Memory B cell (primary cell): Measurements from ENCODE around the gene ZNRF2.

Experiments used
- ATAC-seq: fragments of 150-1000 bp; cut with Tn5 transposase; 2 replicates; pipeline ENCODE4 v1.10.0; 2021; ENCODE audit warnings: low read depth, mild to moderate bottlenecking, moderate library complexity
- DNase-seq, 2 donors: peaks; one replicate each; pipeline ENCODE4 v3.0.0; 2022; ENCODE audit warnings: low spot score in 2 of 2
- H3K27ac Mint-ChIP-seq: one replicate; pipeline ENCODE4 v1.8.0; 2022; ENCODE audit warnings: mild to moderate bottlenecking, moderate library complexity, mixed read lengths
- H3K27me3 Mint-ChIP-seq: one replicate; pipeline ENCODE4 v1.8.0; 2022; ENCODE audit warnings: mixed read lengths
- H3K36me3 Mint-ChIP-seq: one replicate; pipeline ENCODE4 v1.8.0; 2022; ENCODE audit warnings: mild to moderate bottlenecking, mixed read lengths
- H3K4me1 Mint-ChIP-seq: one replicate; pipeline ENCODE4 v1.8.0; 2022; ENCODE audit warnings: mixed read lengths
- H3K4me3 Mint-ChIP-seq: one replicate; pipeline ENCODE4 v1.8.0; 2022; ENCODE audit warnings: mild to moderate bottlenecking, moderate library complexity, mixed read lengths
- H3K9me3 Mint-ChIP-seq: one replicate; pipeline ENCODE4 v1.8.0; 2022; ENCODE audit warnings: mixed read lengths

Gene ZNRF2

GRCh38 chr7:30309842-30310435, 25.5 kb downstream of the ZNRF2 start:
- H3K4me1 Mint-ChIP-seq, result peaks cover 52% of the 10 kb centered on the region
- H3K27ac Mint-ChIP-seq, result peak overlapping the region; percentile 59
- DNase-seq (no peak), ATAC-seq (peak; percentile 15)
- no peaks in the 10 kb centered on the region for H3K27me3 Mint-ChIP-seq
- H3K36me3 Mint-ChIP-seq, result peaks cover 3% of the 10 kb centered on the region
- H3K9me3 Mint-ChIP-seq, result no peaks in the 10 kb centered on the region
- H3K4me3 Mint-ChIP-seq, result peak overlapping the region; percentile 9

- peaks cover 3% of the 10 kb centered on the region for H3K36me3 Mint-ChIP-seq
- H3K27ac Mint-ChIP-seq, result no peak overlapping the region
- ATAC-seq (no peak), DNase-seq (no peak)
- no peaks in the 10 kb centered on the region for H3K9me3 Mint-ChIP-seq
- H3K4me1 Mint-ChIP-seq, result peaks cover 51% of the 10 kb centered on the region
- H3K27me3 Mint-ChIP-seq, result no peaks in the 10 kb centered on the region
- H3K4me3 Mint-ChIP-seq, result no peak overlapping the region
Measured at GRCh38 chr7:30310674-30311362, 26.4 kb downstream of the ZNRF2 start.

GRCh38 chr7:30312178-30312577, 27.8 kb downstream of the ZNRF2 start:
- Mint-ChIP-seq H3K36me3 (peaks cover 3% of the 10 kb centered on the region), H3K9me3 (no peaks in the 10 kb centered on the region), H3K27me3 (no peaks in the 10 kb centered on the region), H3K4me3 (no peak overlapping the region), H3K27ac (no peak overlapping the region), H3K4me1 (peaks cover 50% of the 10 kb centered on the region)
- ATAC-seq (no peak), DNase-seq (no peak)

- H3K9me3 Mint-ChIP-seq, result no peaks in the 10 kb centered on the region
- no peak for DNase-seq
- H3K27me3 Mint-ChIP-seq, result no peaks in the 10 kb centered on the region
- H3K4me3 Mint-ChIP-seq, result no peak overlapping the region
- peaks cover 54% of the 10 kb centered on the region for H3K4me1 Mint-ChIP-seq
- ATAC-seq, result no peak
- H3K27ac Mint-ChIP-seq, result peak overlapping the region; percentile 62
- peaks cover 2% of the 10 kb centered on the region for H3K36me3 Mint-ChIP-seq
Measured at GRCh38 chr7:30313348-30313747, 29.0 kb downstream of the ZNRF2 start.

GRCh38 chr7:30313793-30314192, 29.4 kb downstream of the ZNRF2 start:
- Mint-ChIP-seq H3K4me3 (no peak overlapping the region), H3K9me3 (no peaks in the 10 kb centered on the region), H3K36me3 (peaks cover 2% of the 10 kb centered on the region), H3K27me3 (no peaks in the 10 kb centered on the region), H3K27ac (peak overlapping the region; percentile 62), H3K4me1 (peaks cover 57% of the 10 kb centered on the region)
- DNase-seq (no peak), ATAC-seq (peak; percentile 53)

GRCh38 chr7:30315589-30315988, 31.2 kb downstream of the ZNRF2 start:
- Mint-ChIP-seq H3K36me3 (peaks cover 2% of the 10 kb centered on the region), H3K9me3 (no peaks in the 10 kb centered on the region), H3K27me3 (no peaks in the 10 kb centered on the region), H3K27ac (no peak overlapping the region), H3K4me3 (no peak overlapping the region), H3K4me1 (peaks cover 58% of the 10 kb centered on the region)
- DNase-seq (no peak), ATAC-seq (no peak)

GRCh38 chr7:30320392-30320791, 36.0 kb downstream of the ZNRF2 start:
- no peak for ATAC-seq
- H3K27ac Mint-ChIP-seq, result peak overlapping the region; percentile 95
- H3K4me1 Mint-ChIP-seq, result peaks cover 46% of the 10 kb centered on the region
- H3K9me3 Mint-ChIP-seq, result no peaks in the 10 kb centered on the region
- H3K27me3 Mint-ChIP-seq, result no peaks in the 10 kb centered on the region
- peaks cover 5% of the 10 kb centered on the region for H3K36me3 Mint-ChIP-seq
- peak overlapping the region; percentile 41 for H3K4me3 Mint-ChIP-seq
- DNase-seq, result no peak

- ATAC-seq, result peak; percentile 36
- H3K27ac Mint-ChIP-seq, result peak overlapping the region; percentile 95
- peaks cover 2% of the 10 kb centered on the region for H3K9me3 Mint-ChIP-seq
- peaks cover 51% of the 10 kb centered on the region for H3K4me1 Mint-ChIP-seq
- H3K36me3 Mint-ChIP-seq, result peaks cover 7% of the 10 kb centered on the region
- H3K27me3 Mint-ChIP-seq, result no peaks in the 10 kb centered on the region
- DNase-seq, result no peak
- peak overlapping the region; percentile 82 for H3K4me3 Mint-ChIP-seq
Measured at GRCh38 chr7:30321089-30321881, 36.9 kb downstream of the ZNRF2 start.

- Mint-ChIP-seq H3K4me3 (peak overlapping the region; percentile 82), H3K9me3 (peaks cover 4% of the 10 kb centered on the region), H3K27ac (peak overlapping the region; percentile 95), H3K36me3 (peaks cover 12% of the 10 kb centered on the region), H3K4me1 (peaks cover 57% of the 10 kb centered on the region), H3K27me3 (no peaks in the 10 kb centered on the region)
- ATAC-seq, result peak; percentile 23
- no peak for DNase-seq
Measured at GRCh38 chr7:30321882-30322192, 37.4 kb downstream of the ZNRF2 start.

GRCh38 chr7:30322271-30323005, 38.0 kb downstream of the ZNRF2 start:
- Mint-ChIP-seq H3K4me3 (peak overlapping the region; percentile 82), H3K27ac (peak overlapping the region; percentile 95), H3K36me3 (peaks cover 14% of the 10 kb centered on the region), H3K9me3 (peaks cover 4% of the 10 kb centered on the region), H3K4me1 (peaks cover 57% of the 10 kb centered on the region), H3K27me3 (no peaks in the 10 kb centered on the region)
- peak in 1 of 2 donors; percentile 15 for DNase-seq
- ATAC-seq, result peak; percentile 77

GRCh38 chr7:30323006-30323355, 38.6 kb downstream of the ZNRF2 start:
- no peaks in the 10 kb centered on the region for H3K27me3 Mint-ChIP-seq
- H3K4me3 Mint-ChIP-seq, result peak overlapping the region; percentile 82
- H3K27ac Mint-ChIP-seq, result peak overlapping the region; percentile 95
- H3K9me3 Mint-ChIP-seq, result peaks cover 4% of the 10 kb centered on the region
- H3K4me1 Mint-ChIP-seq, result peaks cover 53% of the 10 kb centered on the region
- ATAC-seq (peak; percentile 41), DNase-seq (no peak)
- H3K36me3 Mint-ChIP-seq, result peaks cover 14% of the 10 kb centered on the region

- H3K27ac Mint-ChIP-seq, result no peak overlapping the region
- ATAC-seq, result no peak
- no peak overlapping the region for H3K4me3 Mint-ChIP-seq
- no peaks in the 10 kb centered on the region for H3K27me3 Mint-ChIP-seq
- no peak for DNase-seq
- H3K9me3 Mint-ChIP-seq, result peaks cover 6% of the 10 kb centered on the region
- peaks cover 56% of the 10 kb centered on the region for H3K4me1 Mint-ChIP-seq
- H3K36me3 Mint-ChIP-seq, result peaks cover 19% of the 10 kb centered on the region
Measured at GRCh38 chr7:30327813-30328212, 43.4 kb downstream of the ZNRF2 start.

- Mint-ChIP-seq H3K4me3 (no peak overlapping the region), H3K27ac (no peak overlapping the region), H3K36me3 (peaks cover 20% of the 10 kb centered on the region), H3K4me1 (peaks cover 52% of the 10 kb centered on the region), H3K9me3 (peaks cover 6% of the 10 kb centered on the region), H3K27me3 (no peaks in the 10 kb centered on the region)
- ATAC-seq (no peak), DNase-seq (no peak)
Measured at GRCh38 chr7:30328381-30328780, 44.0 kb downstream of the ZNRF2 start.

GRCh38 chr7:30329716-30330115, 45.3 kb downstream of the ZNRF2 start:
- ATAC-seq, result no peak
- Mint-ChIP-seq H3K4me3 (no peak overlapping the region), H3K4me1 (peaks cover 59% of the 10 kb centered on the region), H3K36me3 (peaks cover 15% of the 10 kb centered on the region), H3K27ac (no peak overlapping the region), H3K27me3 (no peaks in the 10 kb centered on the region), H3K9me3 (peaks cover 6% of the 10 kb centered on the region)
- no peak for DNase-seq
